ENCODE data around the gene A2ML1. TPM values are rescaled to one million over a fixed set of nuclear protein-coding genes. Genes with fewer than 3 reads are reported as not detected.

A2ML1 gene
- total RNA-seq, 1 donor from 2014 or later, result 194 TPM

GRCh38 chr12:8829621-8830020, 7.2 kb downstream of the A2ML1 start:
- H3K27me3 ChIP-seq, result no peaks in the 10 kb centered on the region
- intact Hi-C loops (cut with DNase I), result loop anchor here (5.0 kb wide), 1 partner anchor 147 kb away; no protein-coding TSS in a partner anchor
- H3K9me3 ChIP-seq, result no peaks in the 10 kb centered on the region
- no peak for TF ChIP-seq POLR2AphosphoS5 (IDR thresholded peaks at IDR 0.05; ENCODE audit: insufficient read depth in 1 of 2, low read depth in 1 of 2)
- H3K27ac ChIP-seq, result no peak overlapping the region
- no peaks in the 10 kb centered on the region for H3K36me3 ChIP-seq
- no peak overlapping the region for H3K4me3 ChIP-seq
- H3K4me1 ChIP-seq, result no peaks in the 10 kb centered on the region
- no peak for DNase-seq (ENCODE audit: extremely low spot score in 2 of 2)

DNA sequence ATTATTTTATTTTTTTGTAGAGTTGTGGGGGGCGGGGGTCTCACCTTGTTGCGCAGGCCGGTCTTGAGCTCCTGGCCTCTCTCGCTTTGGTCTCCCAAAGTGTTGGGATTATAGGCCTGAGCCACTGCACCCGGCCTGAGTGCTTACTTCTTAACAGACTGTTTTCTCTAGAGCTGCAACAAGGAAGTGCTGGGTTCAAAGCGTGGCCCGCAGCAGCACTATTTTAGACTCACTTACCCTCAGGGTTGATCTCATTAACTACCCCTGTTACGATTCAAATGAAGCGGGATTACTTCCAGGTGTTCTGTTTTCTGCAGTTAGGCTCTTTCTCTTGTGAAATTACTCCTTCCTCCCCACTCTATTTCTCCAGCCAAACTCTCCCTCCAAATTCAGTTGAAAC, 8.7 kb downstream of the A2ML1 start:
- TF ChIP-seq POLR2A (IDR thresholded peaks at IDR 0.05) (no peak), POLR2AphosphoS5 (IDR thresholded peaks at IDR 0.05; ENCODE audit: insufficient read depth in 1 of 2, low read depth in 1 of 2) (no peak)
- TF ChIP-seq, protein P1, sequence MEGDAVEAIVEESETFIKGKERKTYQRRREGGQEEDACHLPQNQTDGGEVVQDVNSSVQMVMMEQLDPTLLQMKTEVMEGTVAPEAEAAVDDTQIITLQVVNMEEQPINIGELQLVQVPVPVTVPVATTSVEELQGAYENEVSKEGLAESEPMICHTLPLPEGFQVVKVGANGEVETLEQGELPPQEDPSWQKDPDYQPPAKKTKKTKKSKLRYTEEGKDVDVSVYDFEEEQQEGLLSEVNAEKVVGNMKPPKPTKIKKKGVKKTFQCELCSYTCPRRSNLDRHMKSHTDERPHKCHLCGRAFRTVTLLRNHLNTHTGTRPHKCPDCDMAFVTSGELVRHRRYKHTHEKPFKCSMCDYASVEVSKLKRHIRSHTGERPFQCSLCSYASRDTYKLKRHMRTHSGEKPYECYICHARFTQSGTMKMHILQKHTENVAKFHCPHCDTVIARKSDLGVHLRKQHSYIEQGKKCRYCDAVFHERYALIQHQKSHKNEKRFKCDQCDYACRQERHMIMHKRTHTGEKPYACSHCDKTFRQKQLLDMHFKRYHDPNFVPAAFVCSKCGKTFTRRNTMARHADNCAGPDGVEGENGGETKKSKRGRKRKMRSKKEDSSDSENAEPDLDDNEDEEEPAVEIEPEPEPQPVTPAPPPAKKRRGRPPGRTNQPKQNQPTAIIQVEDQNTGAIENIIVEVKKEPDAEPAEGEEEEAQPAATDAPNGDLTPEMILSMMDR (IDR thresholded peaks at IDR 0.05), result no peak
- DNase-seq (ENCODE audit: extremely low spot score in 2 of 2), result no peak
- no peaks in the 10 kb centered on the region for H3K4me1 ChIP-seq
- no peaks in the 10 kb centered on the region for H3K27me3 ChIP-seq
- no peaks in the 10 kb centered on the region for H3K36me3 ChIP-seq
- no peak overlapping the region for H3K4me3 ChIP-seq
- no peaks in the 10 kb centered on the region for H3K9me3 ChIP-seq
- no peak overlapping the region for H3K27ac ChIP-seq
- intact Hi-C loops (cut with DNase I), result no loop called here

GRCh38 chr12:8832500-8832899, 10.1 kb downstream of the A2ML1 start:
- Histone ChIP-seq H3K9me3 (no peaks in the 10 kb centered on the region), H3K27me3 (no peaks in the 10 kb centered on the region), H3K4me3 (no peak overlapping the region), H3K36me3 (no peaks in the 10 kb centered on the region), H3K27ac (no peak overlapping the region), H3K4me1 (no peaks in the 10 kb centered on the region)
- intact Hi-C loops (cut with DNase I), result no loop called here
- TF ChIP-seq POLR2AphosphoS5 (IDR thresholded peaks at IDR 0.05; ENCODE audit: insufficient read depth in 1 of 2, low read depth in 1 of 2) (no peak), POLR2A (IDR thresholded peaks at IDR 0.05) (no peak)
- TF ChIP-seq, protein P1 (IDR thresholded peaks at IDR 0.05), result no peak
- DNase-seq (ENCODE audit: extremely low spot score in 2 of 2), result no peak

GRCh38 chr12:8834230-8834629, 11.8 kb downstream of the A2ML1 start:
- H3K36me3 ChIP-seq, result no peaks in the 10 kb centered on the region

DNA sequence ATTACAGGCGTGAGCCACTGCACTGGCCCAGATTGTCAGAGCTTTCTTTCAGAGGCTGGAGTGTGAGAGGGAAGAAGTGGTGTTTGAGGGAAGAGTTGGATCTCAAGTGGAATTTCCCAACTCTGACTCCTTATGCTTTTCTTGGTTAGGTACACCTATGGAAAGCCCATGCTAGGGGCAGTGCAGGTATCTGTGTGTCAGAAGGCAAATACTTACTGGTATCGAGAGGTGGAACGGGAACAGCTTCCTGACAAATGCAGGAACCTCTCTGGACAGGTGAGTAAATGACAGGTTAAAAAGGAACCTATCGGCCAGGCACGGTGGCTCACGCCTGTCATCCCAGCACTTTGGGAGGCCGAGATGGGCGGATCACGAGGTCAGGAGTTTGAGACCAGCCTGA, 14.9 kb downstream of the A2ML1 start:
- Histone ChIP-seq H3K27me3 (no peaks in the 10 kb centered on the region), H3K4me1 (no peaks in the 10 kb centered on the region), H3K4me3 (no peak overlapping the region), H3K36me3 (no peaks in the 10 kb centered on the region), H3K9me3 (no peaks in the 10 kb centered on the region), H3K27ac (no peak overlapping the region)
- DNase-seq (ENCODE audit: extremely low spot score in 2 of 2), result no peak
- TF ChIP-seq POLR2AphosphoS5 (IDR thresholded peaks at IDR 0.05; ENCODE audit: insufficient read depth in 1 of 2, low read depth in 1 of 2) (no peak), POLR2A (IDR thresholded peaks at IDR 0.05) (no peak)
- TF ChIP-seq, protein P1 (IDR thresholded peaks at IDR 0.05), result no peak
- intact Hi-C loops (cut with DNase I), result no loop called here

More at GRCh38 chr12:8834230-8834629, 11.8 kb downstream of the A2ML1 start:
- intact Hi-C loops (cut with DNase I), result no loop called here
- no peak overlapping the region for H3K27ac ChIP-seq
- H3K4me3 ChIP-seq, result no peak overlapping the region
- DNase-seq (ENCODE audit: extremely low spot score in 2 of 2), result no peak
- no peaks in the 10 kb centered on the region for H3K9me3 ChIP-seq
- TF ChIP-seq POLR2AphosphoS5 (IDR thresholded peaks at IDR 0.05; ENCODE audit: insufficient read depth in 1 of 2, low read depth in 1 of 2) (no peak), POLR2A (IDR thresholded peaks at IDR 0.05) (no peak)
- TF ChIP-seq, protein P1 (IDR thresholded peaks at IDR 0.05), result no peak
- no peaks in the 10 kb centered on the region for H3K27me3 ChIP-seq
- H3K4me1 ChIP-seq, result no peaks in the 10 kb centered on the region
